Measurements from ENCODE around the gene ADAM15. TPM values are rescaled to one million over a fixed set of nuclear protein-coding genes. Genes with fewer than 3 reads are reported as not detected.

Gene ADAM15
- total RNA-seq, 1 donor from 2014 or later = 68.3 TPM

- DNase-seq (ENCODE audit: low read depth) (no peak), FAIRE-seq (no peak)
- H3K36me3 ChIP-seq (ENCODE audit: insufficient read depth, low read length) = no peaks in the 10 kb centered on the region
- H3K4me3 ChIP-seq (ENCODE audit: insufficient read depth, low read depth, low read length) = no peak overlapping the region
- H3K4me2 ChIP-seq (ENCODE audit: low read length) = no peak overlapping the region
- H3K36me3 Mint-ChIP-seq (ENCODE audit: low read depth, unreplicated experiment) = peaks cover 4% of the 10 kb centered on the region
- H3K9ac ChIP-seq (ENCODE audit: low read length) = no peak overlapping the region
- H3K4me1 ChIP-seq (ENCODE audit: insufficient read depth, low read length) = peaks cover 4% of the 10 kb centered on the region
- no peak overlapping the region for H2AFZ ChIP-seq (ENCODE audit: low read depth, low read length)
- peaks cover 10% of the 10 kb centered on the region for H3K27me3 ChIP-seq (ENCODE audit: insufficient read depth, low read length)
- no peaks in the 10 kb centered on the region for H4K20me1 ChIP-seq (ENCODE audit: insufficient read depth, low read length)
- no peak overlapping the region for H3K27ac ChIP-seq (ENCODE audit: low read depth, low read length)
- TF ChIP-seq EZH2 (IDR thresholded peaks at IDR 0.05; ENCODE audit: insufficient read depth, low read length) (no peak), CTCF (IDR thresholded peaks at IDR 0.05; ENCODE audit: insufficient read depth, low read depth, low read length) (no peak)
- no peak overlapping the region for H3K27ac Mint-ChIP-seq (ENCODE audit: unreplicated experiment)
- H3K9me3 Mint-ChIP-seq (ENCODE audit: unreplicated experiment) = peaks cover 2% of the 10 kb centered on the region
- H3K27me3 Mint-ChIP-seq (ENCODE audit: low read depth, unreplicated experiment) = peaks cover 19% of the 10 kb centered on the region
- no peaks in the 10 kb centered on the region for H3K9me3 ChIP-seq (ENCODE audit: insufficient read depth, low read depth, low read length)
- peaks cover 13% of the 10 kb centered on the region for H3K4me1 Mint-ChIP-seq (ENCODE audit: low read depth, unreplicated experiment)
- no peaks in the 10 kb centered on the region for H3K79me2 ChIP-seq (ENCODE audit: insufficient read depth, low read length)
- no peak overlapping the region for H3K4me3 Mint-ChIP-seq (ENCODE audit: unreplicated experiment)
Measured at GRCh38 chr1:155039308-155039669, 11.8 kb upstream of the ADAM15 start.

DNA sequence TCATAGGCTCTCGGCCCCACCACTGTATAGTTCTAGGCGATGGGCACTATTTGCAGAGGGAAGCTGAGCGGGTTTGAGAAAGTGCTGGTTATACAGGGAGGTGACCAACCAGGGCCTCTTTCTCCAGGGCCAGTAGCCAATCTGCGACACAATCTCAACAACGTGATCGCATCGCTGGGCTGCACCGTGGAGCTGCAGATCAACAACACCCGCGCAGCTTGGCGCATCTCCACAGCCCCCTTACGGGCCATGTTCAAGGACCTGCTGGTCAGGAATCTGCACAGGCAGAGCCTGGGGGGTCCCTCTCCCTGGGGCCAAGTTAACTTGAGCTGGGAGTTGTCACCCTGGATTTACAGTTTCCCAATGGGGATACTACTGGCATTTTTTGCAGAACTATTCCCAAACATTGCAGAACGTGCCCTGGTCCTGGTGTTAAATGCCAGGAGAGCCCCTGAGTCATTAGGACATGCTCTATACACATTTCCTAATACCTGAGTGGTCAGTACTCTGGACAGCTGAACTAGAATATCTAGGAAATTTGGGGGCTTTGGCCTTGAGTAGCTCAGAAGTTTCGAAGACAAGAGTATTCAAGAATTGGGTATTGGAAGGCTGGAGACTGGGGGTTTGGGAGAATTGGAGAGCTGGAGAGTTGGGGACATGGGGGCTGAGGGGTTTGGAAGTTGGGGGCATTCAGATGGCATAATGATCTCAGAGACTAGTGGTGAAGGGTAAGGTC lies 10.6 kb upstream of the ADAM15 start:
- Histone ChIP-seq H3K36me3 (ENCODE audit: insufficient read depth, low read length) (no peaks in the 10 kb centered on the region), H2AFZ (ENCODE audit: low read depth, low read length) (no peak overlapping the region), H3K4me3 (ENCODE audit: insufficient read depth, low read depth, low read length) (no peak overlapping the region), H4K20me1 (ENCODE audit: insufficient read depth, low read length) (peaks cover 3% of the 10 kb centered on the region), H3K79me2 (ENCODE audit: insufficient read depth, low read length) (no peaks in the 10 kb centered on the region), H3K9ac (ENCODE audit: low read length) (no peak overlapping the region), H3K9me3 (ENCODE audit: insufficient read depth, low read depth, low read length) (no peaks in the 10 kb centered on the region), H3K4me2 (ENCODE audit: low read length) (no peak overlapping the region), H3K27me3 (ENCODE audit: insufficient read depth, low read length) (peaks cover 10% of the 10 kb centered on the region), H3K27ac (ENCODE audit: low read depth, low read length) (no peak overlapping the region), H3K4me1 (ENCODE audit: insufficient read depth, low read length) (peaks cover 16% of the 10 kb centered on the region)
- H3K9me3 Mint-ChIP-seq (ENCODE audit: unreplicated experiment) = peaks cover 2% of the 10 kb centered on the region
- H3K27ac Mint-ChIP-seq (ENCODE audit: unreplicated experiment) = no peak overlapping the region
- H3K4me1 Mint-ChIP-seq (ENCODE audit: low read depth, unreplicated experiment) = peaks cover 22% of the 10 kb centered on the region
- H3K4me3 Mint-ChIP-seq (ENCODE audit: unreplicated experiment) = no peak overlapping the region
- TF ChIP-seq CTCF (IDR thresholded peaks at IDR 0.05; ENCODE audit: insufficient read depth, low read depth, low read length) (no peak), EZH2 (IDR thresholded peaks at IDR 0.05; ENCODE audit: insufficient read depth, low read length) (no peak)
- H3K27me3 Mint-ChIP-seq (ENCODE audit: low read depth, unreplicated experiment) = peaks cover 16% of the 10 kb centered on the region
- FAIRE-seq (no peak), DNase-seq (ENCODE audit: low read depth) (no peak)
- H3K36me3 Mint-ChIP-seq (ENCODE audit: low read depth, unreplicated experiment) = no peaks in the 10 kb centered on the region

DNA sequence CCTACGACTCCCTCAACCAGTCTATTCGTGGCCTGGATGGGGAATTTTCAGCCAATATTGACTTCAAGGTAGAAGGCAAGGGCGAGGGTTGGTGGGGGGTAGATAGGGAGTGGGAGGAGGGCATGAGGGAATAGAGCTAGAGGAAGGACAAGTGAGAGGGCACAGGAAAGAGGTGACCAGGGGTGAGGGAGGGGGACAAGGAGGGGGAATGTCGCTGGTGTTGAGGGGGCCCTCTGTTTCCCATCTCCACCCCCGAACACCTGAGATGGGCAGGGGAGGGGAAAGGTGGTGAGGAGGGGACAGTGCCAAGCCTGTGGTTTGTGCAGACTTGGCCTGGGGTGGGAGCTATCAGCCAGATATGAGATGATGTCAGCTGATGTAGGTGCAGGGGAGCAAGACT lies 8.3 kb upstream of the ADAM15 start:
- FAIRE-seq (no peak), DNase-seq (ENCODE audit: low read depth) (no peak)
- no peaks in the 10 kb centered on the region for H3K79me2 ChIP-seq (ENCODE audit: insufficient read depth, low read length)
- Mint-ChIP-seq H3K36me3 (ENCODE audit: low read depth, unreplicated experiment) (no peaks in the 10 kb centered on the region), H3K27me3 (ENCODE audit: low read depth, unreplicated experiment) (peaks cover 13% of the 10 kb centered on the region), H3K27ac (ENCODE audit: unreplicated experiment) (no peak overlapping the region), H3K4me1 (ENCODE audit: low read depth, unreplicated experiment) (peaks cover 22% of the 10 kb centered on the region), H3K9me3 (ENCODE audit: unreplicated experiment) (peaks cover 2% of the 10 kb centered on the region), H3K4me3 (ENCODE audit: unreplicated experiment) (no peak overlapping the region)
- no peak overlapping the region for H2AFZ ChIP-seq (ENCODE audit: low read depth, low read length)
- peaks cover 19% of the 10 kb centered on the region for H3K4me1 ChIP-seq (ENCODE audit: insufficient read depth, low read length)
- no peak for TF ChIP-seq CTCF (IDR thresholded peaks at IDR 0.05; ENCODE audit: insufficient read depth, low read depth, low read length)
- TF ChIP-seq EZH2 (IDR thresholded peaks at IDR 0.05; ENCODE audit: insufficient read depth, low read length) = no peak
- peaks cover 9% of the 10 kb centered on the region for H3K27me3 ChIP-seq (ENCODE audit: insufficient read depth, low read length)
- H3K36me3 ChIP-seq (ENCODE audit: insufficient read depth, low read length) = no peaks in the 10 kb centered on the region
- H4K20me1 ChIP-seq (ENCODE audit: insufficient read depth, low read length) = peaks cover 3% of the 10 kb centered on the region
- no peak overlapping the region for H3K4me2 ChIP-seq (ENCODE audit: low read length)
- H3K4me3 ChIP-seq (ENCODE audit: insufficient read depth, low read depth, low read length) = no peak overlapping the region
- no peak overlapping the region for H3K27ac ChIP-seq (ENCODE audit: low read depth, low read length)
- no peak overlapping the region for H3K9ac ChIP-seq (ENCODE audit: low read length)
- no peaks in the 10 kb centered on the region for H3K9me3 ChIP-seq (ENCODE audit: insufficient read depth, low read depth, low read length)

Data from astrocyte (in vitro differentiated cells and primary cell).